HG03354 (cell line): ENCODE data around the gene SLC9C1.

Source experiments
- ATAC-seq: cut with Tn5 transposase; IDR thresholded peaks from one replicate; pipeline ENCODE4 v1.9.1; 2021; ENCODE audit warnings: mild to moderate bottlenecking; ENCODE audit not compliant: unreplicated experiment, poor library complexity, severe bottlenecking

The SLC9C1 gene

DNA sequence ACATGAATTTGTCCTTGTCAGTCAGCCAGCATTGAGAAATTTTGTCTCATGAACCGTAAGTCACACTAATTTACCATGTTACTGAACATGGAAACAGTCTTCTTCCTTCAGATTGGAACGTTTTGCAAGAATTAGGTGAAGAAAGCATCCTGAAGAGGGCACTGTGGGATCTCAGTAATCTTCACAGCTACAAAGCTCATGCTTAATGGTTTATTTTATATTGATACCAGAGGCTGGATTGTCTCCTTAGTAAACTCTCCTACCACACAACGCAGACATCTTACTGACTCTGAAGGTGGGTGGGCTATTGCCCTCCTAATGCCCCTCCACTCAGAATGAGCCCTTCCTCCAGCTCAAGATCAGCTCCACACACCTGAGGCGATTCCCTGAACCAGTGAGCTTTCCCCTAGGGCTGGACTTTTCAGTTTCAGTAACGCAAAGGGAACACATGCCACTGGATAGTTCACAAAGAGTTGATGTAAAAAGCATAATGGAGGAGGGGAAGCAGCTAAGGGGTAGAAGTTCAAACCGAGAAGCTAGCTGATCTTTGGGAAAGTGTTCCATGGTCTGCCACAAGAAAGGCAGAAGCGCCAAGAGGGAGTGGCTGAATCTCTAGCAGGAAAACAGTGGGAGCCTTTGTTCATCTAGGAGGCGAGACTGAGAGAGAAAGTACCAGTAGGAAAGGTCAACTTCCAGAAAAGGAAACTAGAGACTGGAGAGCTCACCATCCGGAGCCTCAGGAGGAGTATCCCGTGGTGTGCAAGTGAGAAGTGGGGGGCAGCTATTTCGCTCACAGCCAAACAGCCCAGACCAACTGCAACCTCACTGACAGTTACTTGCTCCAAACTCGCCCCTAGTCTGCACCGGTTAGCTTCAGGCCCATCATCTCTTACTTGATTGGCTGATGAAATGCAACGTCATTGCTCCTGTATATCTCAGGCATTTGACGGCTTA, at the start of gene SLC9C1:
Gene SLC9C1 (minus strand): TSS at position 849 of the 954 bp plus-strand sequence. CDS start 7,425 bp downstream, outside the sequence.
- ATAC-seq: peak; percentile 58

- no peak for ATAC-seq
Observed at GRCh38 chr3:112341386-112341785, 47.4 kb upstream of the SLC9C1 start.

GRCh38 chr3:112339609-112340008, 45.6 kb upstream of the SLC9C1 start:
- no peak for ATAC-seq

DNA sequence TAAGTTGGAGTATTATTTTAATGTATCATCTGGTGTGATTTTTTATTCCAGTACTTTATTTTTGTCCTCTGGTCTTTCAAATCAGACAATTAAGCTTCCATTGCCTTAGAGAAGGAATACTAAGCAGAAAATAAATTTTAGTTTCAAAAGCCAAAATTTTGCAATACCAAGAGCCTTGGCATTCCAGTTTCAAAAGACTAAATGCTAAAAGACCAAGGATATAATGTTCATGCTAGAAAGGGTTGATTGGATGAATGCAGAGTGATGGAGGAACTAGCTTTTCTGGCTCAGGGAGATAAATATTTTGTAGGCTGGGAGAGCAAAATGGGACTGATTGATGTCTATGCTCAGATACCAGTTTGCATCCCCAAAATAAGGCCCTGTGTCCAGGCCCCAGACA, 45.1 kb upstream of the SLC9C1 start:
- ATAC-seq: no peak

DNA sequence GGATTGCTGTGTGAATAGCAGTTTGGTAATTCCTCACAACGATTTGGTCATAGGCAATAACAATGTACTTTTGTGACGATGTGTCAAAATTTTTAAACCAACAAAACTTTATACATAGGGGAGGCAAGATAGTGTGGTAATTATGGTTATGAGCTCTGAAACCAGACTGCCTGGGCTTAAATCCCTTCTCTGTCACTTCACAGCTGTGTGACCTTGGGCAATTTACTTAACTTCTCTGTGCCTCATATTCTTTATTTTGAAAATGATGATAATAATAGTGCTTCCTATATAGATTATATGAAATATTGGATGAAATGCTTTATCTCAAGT, 44.7 kb upstream of the SLC9C1 start:
- no peak for ATAC-seq

GRCh38 chr3:112338021-112338726, 44.2 kb upstream of the SLC9C1 start:
- ATAC-seq: no peak

DNA sequence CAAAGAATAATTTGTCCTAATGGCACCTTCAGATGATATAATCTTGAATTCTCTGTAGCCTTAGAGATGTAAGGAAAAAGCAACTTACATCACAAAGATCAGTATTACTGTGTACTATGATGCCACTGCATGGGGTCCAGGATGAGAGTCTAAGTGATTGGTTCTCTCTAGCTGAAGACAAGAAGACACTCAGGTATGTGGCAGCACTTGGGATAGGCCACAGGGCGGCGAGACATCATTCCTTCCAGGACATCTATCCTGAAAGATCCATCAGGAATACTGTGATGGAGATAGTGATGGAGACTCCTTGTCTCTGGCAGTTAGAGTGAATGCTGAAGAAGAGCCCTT, 41.4 kb upstream of the SLC9C1 start:
- no peak for ATAC-seq

DNA sequence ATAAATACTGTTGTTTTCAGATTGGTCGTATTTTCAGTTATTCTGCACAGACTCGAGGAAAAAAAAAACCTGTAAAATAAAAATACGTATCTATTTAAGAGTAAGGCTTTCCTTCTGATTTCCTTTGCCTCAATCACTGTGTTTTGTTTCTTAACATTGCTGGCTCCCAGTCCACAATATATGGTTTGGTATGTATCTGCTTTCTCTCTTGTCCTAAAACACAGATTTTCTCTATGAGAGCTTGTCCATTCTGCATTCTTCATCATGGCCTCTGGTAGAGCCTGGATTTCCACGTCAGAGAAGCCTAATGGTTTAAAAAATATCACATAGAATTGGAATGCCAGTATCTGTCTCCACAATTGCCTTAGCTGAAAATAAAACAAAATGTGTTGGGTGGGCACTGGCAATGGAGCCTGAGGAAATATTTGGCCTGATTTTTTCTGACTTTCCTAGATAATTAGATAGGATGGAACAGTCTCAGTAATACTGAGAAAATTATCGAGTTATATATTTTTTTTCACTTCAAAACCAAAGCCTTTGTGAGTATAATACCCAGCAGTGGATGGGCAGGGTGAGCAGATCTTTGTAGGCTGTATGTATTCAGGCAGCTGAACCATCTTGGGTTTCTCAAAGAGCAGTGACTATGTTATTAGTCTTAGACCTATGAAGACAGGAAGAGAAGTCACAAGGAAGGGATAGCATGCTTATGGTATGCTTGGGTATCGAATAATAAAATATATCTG, 40.8 kb upstream of the SLC9C1 start:
- no peak for ATAC-seq

GRCh38 chr3:112333381-112334317, 39.6 kb upstream of the SLC9C1 start:
- ATAC-seq: peak; percentile 61

GRCh38 chr3:112333002-112333380, 39.0 kb upstream of the SLC9C1 start, which contains the start of gene CD200:
Gene CD200, plus strand, starts transcription at chr3:112333156. Its CDS starts 57 bp downstream, at chr3:112333213.
- peak; percentile 61 for ATAC-seq

GRCh38 chr3:112331851-112332250, 37.8 kb upstream of the SLC9C1 start:
- ATAC-seq: no peak

GRCh38 chr3:112327371-112327951, 33.4 kb upstream of the SLC9C1 start:
- peak; percentile 98 for ATAC-seq

GRCh38 chr3:112321867-112322652, 28.0 kb upstream of the SLC9C1 start:
- no peak for ATAC-seq

- no peak for ATAC-seq
Observed at GRCh38 chr3:112320691-112321090, 26.7 kb upstream of the SLC9C1 start.

GRCh38 chr3:112319516-112320276, 25.7 kb upstream of the SLC9C1 start:
- ATAC-seq: no peak

DNA sequence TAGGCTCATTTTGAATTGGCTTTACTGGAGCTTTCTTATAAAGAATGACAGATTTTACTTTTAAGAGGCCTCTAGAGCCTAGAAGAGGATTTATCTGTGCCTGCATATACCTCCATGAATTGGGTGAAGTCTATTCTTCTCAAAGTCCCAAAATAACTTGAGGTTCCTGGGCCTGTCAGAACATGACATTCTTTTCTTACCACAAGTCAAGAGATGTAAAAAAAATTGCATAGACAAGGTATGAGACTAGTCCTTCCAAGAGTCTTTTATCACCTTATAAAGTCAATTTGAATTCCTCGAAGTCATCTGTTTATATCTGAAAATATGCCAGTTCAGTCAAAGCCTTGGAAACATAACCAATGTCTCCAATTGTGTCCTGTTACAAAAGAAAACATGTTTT, 21.8 kb upstream of the SLC9C1 start:
- no peak for ATAC-seq

DNA sequence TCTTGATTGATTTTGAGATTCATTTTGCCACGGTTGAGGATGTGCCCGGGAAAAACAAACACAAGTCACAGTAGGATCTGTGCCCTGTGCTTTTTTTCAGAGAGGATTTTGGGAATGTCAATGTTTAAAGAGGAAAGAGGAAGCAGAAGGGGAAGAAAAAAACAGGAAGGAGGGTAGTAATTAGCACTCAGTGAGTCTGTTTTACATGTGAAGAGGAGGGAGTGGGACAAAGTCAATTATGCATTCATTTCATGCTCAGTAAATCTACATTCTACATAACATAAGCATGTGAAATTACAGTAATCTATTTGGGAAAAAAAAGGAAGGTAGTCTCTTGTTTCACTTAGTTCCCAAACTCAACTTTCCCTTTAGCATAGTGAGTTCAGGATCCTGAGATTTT, 20.6 kb upstream of the SLC9C1 start:
- ATAC-seq: no peak
